ENCODE results near the gene AVPR2.

Gene AVPR2

GRCh38 chrX:153908219-153908860, 3.9 kb downstream of the AVPR2 start:
- Histone ChIP-seq H3K27ac (no peak overlapping the region), H3K9me3 (no peaks in the 10 kb centered on the region), H3K4me1 (ENCODE audit: control insufficient read depth in 1 of 2, insufficient read depth in 1 of 2, low read depth in 1 of 2, low read length in 1 of 2) (peaks cover 14 to 18% of the 10 kb centered on the region in 2 experiments), H3K36me3 (peaks cover 70% of the 10 kb centered on the region), H3K4me3 (ENCODE audit: low read depth in 1 of 2, low read length in 1 of 2) (no peak overlapping the region), H3K27me3 (no peaks in the 10 kb centered on the region)
- TF ChIP-seq, protein P1, sequence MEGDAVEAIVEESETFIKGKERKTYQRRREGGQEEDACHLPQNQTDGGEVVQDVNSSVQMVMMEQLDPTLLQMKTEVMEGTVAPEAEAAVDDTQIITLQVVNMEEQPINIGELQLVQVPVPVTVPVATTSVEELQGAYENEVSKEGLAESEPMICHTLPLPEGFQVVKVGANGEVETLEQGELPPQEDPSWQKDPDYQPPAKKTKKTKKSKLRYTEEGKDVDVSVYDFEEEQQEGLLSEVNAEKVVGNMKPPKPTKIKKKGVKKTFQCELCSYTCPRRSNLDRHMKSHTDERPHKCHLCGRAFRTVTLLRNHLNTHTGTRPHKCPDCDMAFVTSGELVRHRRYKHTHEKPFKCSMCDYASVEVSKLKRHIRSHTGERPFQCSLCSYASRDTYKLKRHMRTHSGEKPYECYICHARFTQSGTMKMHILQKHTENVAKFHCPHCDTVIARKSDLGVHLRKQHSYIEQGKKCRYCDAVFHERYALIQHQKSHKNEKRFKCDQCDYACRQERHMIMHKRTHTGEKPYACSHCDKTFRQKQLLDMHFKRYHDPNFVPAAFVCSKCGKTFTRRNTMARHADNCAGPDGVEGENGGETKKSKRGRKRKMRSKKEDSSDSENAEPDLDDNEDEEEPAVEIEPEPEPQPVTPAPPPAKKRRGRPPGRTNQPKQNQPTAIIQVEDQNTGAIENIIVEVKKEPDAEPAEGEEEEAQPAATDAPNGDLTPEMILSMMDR (IDR thresholded peaks at IDR 0.05): no peak

- peaks cover 6 to 8% of the 10 kb centered on the region in 2 experiments for H3K4me1 ChIP-seq (ENCODE audit: control insufficient read depth in 1 of 2, insufficient read depth in 1 of 2, low read depth in 1 of 2, low read length in 1 of 2)
- no peak overlapping the region for H3K27ac ChIP-seq
- peaks cover 79% of the 10 kb centered on the region for H3K36me3 ChIP-seq
- H3K9me3 ChIP-seq: no peaks in the 10 kb centered on the region
- no peak overlapping the region for H3K4me3 ChIP-seq (ENCODE audit: low read depth in 1 of 2, low read length in 1 of 2)
- TF ChIP-seq, protein P1 (IDR thresholded peaks at IDR 0.05): no peak
- no peaks in the 10 kb centered on the region for H3K27me3 ChIP-seq
Measured at GRCh38 chrX:153909024-153909979, 4.8 kb downstream of the AVPR2 start.

- Histone ChIP-seq H3K4me1 (ENCODE audit: control insufficient read depth in 1 of 2, insufficient read depth in 1 of 2, low read depth in 1 of 2, low read length in 1 of 2) (peaks cover 0 to 2% of the 10 kb centered on the region in 2 experiments), H3K4me3 (ENCODE audit: low read depth in 1 of 2, low read length in 1 of 2) (no peak overlapping the region), H3K36me3 (peaks cover 86% of the 10 kb centered on the region), H3K27me3 (no peaks in the 10 kb centered on the region), H3K27ac (no peak overlapping the region), H3K9me3 (no peaks in the 10 kb centered on the region)
- TF ChIP-seq, protein P1 (IDR thresholded peaks at IDR 0.05): no peak
Measured at GRCh38 chrX:153909980-153910360, 5.5 kb downstream of the AVPR2 start.

DNA sequence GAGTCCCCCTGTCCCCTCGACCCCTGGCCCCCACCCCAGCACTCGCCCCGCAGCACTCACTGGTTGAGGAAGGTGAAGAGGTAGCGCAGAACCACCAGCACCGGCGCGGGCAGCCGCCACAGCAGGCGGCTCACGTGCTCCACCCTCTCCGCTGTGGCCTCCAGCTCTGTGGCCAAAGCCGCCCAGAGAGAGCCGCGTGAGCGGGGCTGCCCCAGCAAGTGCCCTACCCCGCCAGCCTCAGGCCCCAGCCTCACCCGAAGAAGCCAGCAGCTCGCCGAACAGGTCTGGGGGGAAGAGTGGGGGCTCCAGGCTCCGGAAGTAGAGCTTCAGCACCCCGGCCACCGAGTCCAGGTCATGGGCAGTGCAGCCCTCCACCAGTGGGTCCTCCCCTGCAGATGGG, 6.0 kb downstream of the AVPR2 start:
- H3K36me3 ChIP-seq: peaks cover 89% of the 10 kb centered on the region

DNA sequence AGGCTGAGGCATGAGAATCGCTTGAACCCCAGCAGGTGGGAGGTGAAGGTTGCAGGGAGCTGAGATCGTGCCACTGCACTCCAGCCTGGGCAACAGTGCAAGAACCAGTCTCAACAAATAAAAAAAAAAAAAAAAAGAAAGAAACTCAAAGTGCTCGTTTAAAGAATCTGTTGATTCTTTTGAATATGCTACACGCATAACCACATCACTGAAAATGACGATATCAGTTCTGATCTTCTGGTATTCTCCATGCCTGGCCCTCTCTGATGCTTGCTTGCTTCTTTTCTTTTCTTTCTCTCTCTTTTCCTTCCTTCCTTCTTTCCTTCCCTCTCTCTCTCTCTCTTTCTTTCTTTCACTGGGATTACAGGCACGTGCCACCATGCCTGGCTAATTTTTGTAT, 7.3 kb downstream of the AVPR2 start:
- TF ChIP-seq, protein P1 (IDR thresholded peaks at IDR 0.05): no peak
- no peak overlapping the region for H3K27ac ChIP-seq
- H3K4me1 ChIP-seq (ENCODE audit: control insufficient read depth in 1 of 2, insufficient read depth in 1 of 2, low read depth in 1 of 2, low read length in 1 of 2): no peaks in the 10 kb centered on the region
- H3K36me3 ChIP-seq: peaks cover 96% of the 10 kb centered on the region
- no peak overlapping the region for H3K4me3 ChIP-seq (ENCODE audit: low read depth in 1 of 2, low read length in 1 of 2)
- H3K9me3 ChIP-seq: no peaks in the 10 kb centered on the region
- H3K27me3 ChIP-seq: no peaks in the 10 kb centered on the region

More for the DNA sequence above, 6.0 kb downstream of the AVPR2 start:
- no peak overlapping the region for H3K27ac ChIP-seq
- no peaks in the 10 kb centered on the region for H3K27me3 ChIP-seq
- H3K4me3 ChIP-seq (ENCODE audit: low read depth in 1 of 2, low read length in 1 of 2): no peak overlapping the region
- TF ChIP-seq, protein P1 (IDR thresholded peaks at IDR 0.05): no peak
- no peaks in the 10 kb centered on the region for H3K4me1 ChIP-seq (ENCODE audit: control insufficient read depth in 1 of 2, insufficient read depth in 1 of 2, low read depth in 1 of 2, low read length in 1 of 2)
- no peaks in the 10 kb centered on the region for H3K9me3 ChIP-seq
